GM19240 (cell line): ENCODE measurements around the gene RPRD1A.
"Not testable (repeated sequence)": the region's sequence is repeated elsewhere in the genome, so short reads cannot be mapped to it uniquely, and the experiment has no call there.

Experiments used
- DNase-seq: peaks from one replicate; pipeline ENCODE4 v3.0.0; 2011; ENCODE audit warnings: low spot score; ENCODE audit not compliant: insufficient read length

Gene RPRD1A

GRCh38 chr18:36031903-36032302, 35.5 kb downstream of the RPRD1A start:
- no peak for DNase-seq

GRCh38 chr18:36031407-36031806, 36.0 kb downstream of the RPRD1A start:
- no peak for DNase-seq

GRCh38 chr18:36028859-36029258, 38.5 kb downstream of the RPRD1A start:
- no peak for DNase-seq

- no peak for DNase-seq
Measured at GRCh38 chr18:36025025-36025424, 42.3 kb downstream of the RPRD1A start.

- DNase-seq = not testable (repeated sequence)
Measured at GRCh38 chr18:36024241-36024640, 43.1 kb downstream of the RPRD1A start.

GRCh38 chr18:36023336-36023735, 44.0 kb downstream of the RPRD1A start:
- DNase-seq = no peak

- no peak for DNase-seq
Measured at GRCh38 chr18:36020174-36020711, 47.1 kb downstream of the RPRD1A start.

GRCh38 chr18:36017232-36017631, 50.1 kb downstream of the RPRD1A start:
- no peak for DNase-seq

GRCh38 chr18:36015629-36016028, 51.7 kb downstream of the RPRD1A start:
- no peak for DNase-seq

- no peak for DNase-seq
Measured at GRCh38 chr18:36012891-36013290, 54.5 kb downstream of the RPRD1A start.

GRCh38 chr18:36009214-36009613, 58.1 kb downstream of the RPRD1A start:
- DNase-seq = no peak

- DNase-seq = no peak
Measured at GRCh38 chr18:36006997-36007396, 60.4 kb downstream of the RPRD1A start.

GRCh38 chr18:35999925-36000324, 67.4 kb downstream of the RPRD1A start:
- no peak for DNase-seq

- no peak for DNase-seq
Measured at GRCh38 chr18:35998967-35999366, 68.4 kb downstream of the RPRD1A start.

GRCh38 chr18:35993013-35993412, 74.3 kb downstream of the RPRD1A start:
- no peak for DNase-seq

GRCh38 chr18:35991696-35992095, 75.7 kb downstream of the RPRD1A start:
- DNase-seq = no peak

- DNase-seq = no peak
Measured at GRCh38 chr18:35983818-35984217, 83.5 kb downstream of the RPRD1A start.

GRCh38 chr18:35983147-35983546, 84.2 kb downstream of the RPRD1A start:
- no peak for DNase-seq

GRCh38 chr18:35982409-35983114, 84.8 kb downstream of the RPRD1A start:
- DNase-seq = no peak

- no peak for DNase-seq
Measured at GRCh38 chr18:35979112-35979511, 88.2 kb downstream of the RPRD1A start.

- no peak for DNase-seq
Measured at GRCh38 chr18:35974181-35974580, 93.2 kb downstream of the RPRD1A start.

- DNase-seq = no peak
Measured at GRCh38 chr18:35973650-35974049, 93.7 kb downstream of the RPRD1A start.
